Tibial nerve (tissue), 4 donors: ENCODE results near the gene ARHGAP15. TPM values are rescaled to one million over a fixed set of nuclear protein-coding genes. Genes with fewer than 3 reads are reported as not detected.

Source experiments
- DNase-seq, 2 donors: peaks; one replicate each; pipeline ENCODE4 v3.0.0-alpha.2; 2019; ENCODE audit warnings: low spot score in 2 of 2
- H3K27ac ChIP-seq, 4 donors: fragments of 200-600 bp; sonication (generic) in 3 of 4; one replicate each; pipeline ENCODE4 v1.5.1; 2017 to 2019; ENCODE audit warnings: mild to moderate bottlenecking in 1 of 4
- H3K27me3 ChIP-seq, 2 donors: fragments of 200-600 bp; sonication (generic) in 1 of 2; one replicate each; pipeline versions ENCODE4 v1.5.1 to v1.6.0; 2017 to 2019
- H3K36me3 ChIP-seq, 3 donors: fragments of 200-600 bp; sonication (generic); one replicate each; pipeline ENCODE4 v1.5.1; 2018 to 2019
- H3K4me1 ChIP-seq, 4 donors: fragments of 200-600 bp; sonication (generic) in 3 of 4; one replicate each; pipeline ENCODE4 v1.5.1; 2017 to 2019
- H3K4me3 ChIP-seq, 4 donors: fragments of 200-600 bp; sonication (generic) in 3 of 4; one replicate each; pipeline ENCODE4 v1.5.1; 2017 to 2019; ENCODE audit warnings: mild to moderate bottlenecking in 1 of 4, moderate library complexity in 1 of 4
- H3K9me3 ChIP-seq, 4 donors: fragments of 200-600 bp; sonication (generic) in 3 of 4; one replicate each; pipeline ENCODE4 v1.5.1; 2017 to 2019
- EP300 ChIP-seq, 2 donors: sonication (generic); formaldehyde crosslinking; IDR thresholded peaks; one replicate each; pipeline ENCODE4 v1.6.1; 2017; ENCODE audit warnings: antibody characterized with exemption in 2 of 2, mild to moderate bottlenecking in 1 of 2
- POLR2A ChIP-seq, 2 donors: fragments of 450-650 bp; IDR thresholded peaks; one replicate each; pipeline ENCODE4 v1.6.1; 2017; ENCODE audit warnings: antibody characterized with exemption in 2 of 2, mild to moderate bottlenecking in 2 of 2, moderate library complexity in 2 of 2
- WGBS, 2 donors: methylation state at CpG; one replicate each; pipeline ENCODE4 v1.1.5; 2018; 5-methylcytosine and 5-hydroxymethylcytosine counted together
- total RNA-seq, 4 donors: library from RNA; depleted of rRNA; stranded (reverse); fragments of >200 nt; gene quantifications; one replicate each; pipeline ENCODE4 v1.1.0, GENCODE V29; 2016
- TF ChIP-seq, protein P1 (sequence below), 5 experiments: fragments of 200-600 bp in 3 of 5; fragments of 450-650 bp in 2 of 5; sonication (generic) in 3 of 5; IDR thresholded peaks; one replicate each; pipeline ENCODE4 v1.5.1; 2016 to 2019; ENCODE audit warnings: antibody characterized with exemption in 5 of 5, mild to moderate bottlenecking in 3 of 5, moderate library complexity in 2 of 5

The ARHGAP15 gene
- total RNA-seq, 4 donors from 2014 or later: 22.6 to 47.4 (median 35.9) TPM

DNA sequence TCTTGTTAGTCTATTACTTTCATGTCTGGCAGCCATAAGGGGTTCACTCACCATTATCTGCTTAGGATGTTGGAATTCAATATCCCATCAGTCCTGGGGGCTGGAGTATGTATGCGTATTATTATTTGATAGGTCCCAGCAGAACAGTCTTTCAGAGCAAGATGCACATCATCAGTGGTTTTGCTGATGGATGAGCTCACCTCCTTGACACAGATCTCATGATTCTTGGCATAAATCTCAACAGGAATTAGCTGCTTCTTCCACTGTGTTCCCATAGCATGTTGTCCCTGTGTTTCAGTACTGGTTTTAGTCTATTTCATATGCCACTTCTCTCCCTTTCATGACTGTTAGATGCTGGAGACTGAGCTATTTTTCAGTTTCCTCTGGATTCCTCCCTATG lies 442.5 kb downstream of the ARHGAP15 start:
- Histone ChIP-seq H3K27me3 (no peaks in the 10 kb centered on the region), H3K36me3 (no peaks in the 10 kb centered on the region), H3K4me3 (no peak overlapping the region), H3K27ac (no peak overlapping the region), H3K9me3 (no peaks in the 10 kb centered on the region), H3K4me1 (peaks cover 0 to 3% (median 0%) of the 10 kb centered on the region in 4 donors)
- no peak for DNase-seq
- TF ChIP-seq, protein P1, sequence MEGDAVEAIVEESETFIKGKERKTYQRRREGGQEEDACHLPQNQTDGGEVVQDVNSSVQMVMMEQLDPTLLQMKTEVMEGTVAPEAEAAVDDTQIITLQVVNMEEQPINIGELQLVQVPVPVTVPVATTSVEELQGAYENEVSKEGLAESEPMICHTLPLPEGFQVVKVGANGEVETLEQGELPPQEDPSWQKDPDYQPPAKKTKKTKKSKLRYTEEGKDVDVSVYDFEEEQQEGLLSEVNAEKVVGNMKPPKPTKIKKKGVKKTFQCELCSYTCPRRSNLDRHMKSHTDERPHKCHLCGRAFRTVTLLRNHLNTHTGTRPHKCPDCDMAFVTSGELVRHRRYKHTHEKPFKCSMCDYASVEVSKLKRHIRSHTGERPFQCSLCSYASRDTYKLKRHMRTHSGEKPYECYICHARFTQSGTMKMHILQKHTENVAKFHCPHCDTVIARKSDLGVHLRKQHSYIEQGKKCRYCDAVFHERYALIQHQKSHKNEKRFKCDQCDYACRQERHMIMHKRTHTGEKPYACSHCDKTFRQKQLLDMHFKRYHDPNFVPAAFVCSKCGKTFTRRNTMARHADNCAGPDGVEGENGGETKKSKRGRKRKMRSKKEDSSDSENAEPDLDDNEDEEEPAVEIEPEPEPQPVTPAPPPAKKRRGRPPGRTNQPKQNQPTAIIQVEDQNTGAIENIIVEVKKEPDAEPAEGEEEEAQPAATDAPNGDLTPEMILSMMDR (IDR thresholded peaks at IDR 0.05): no peak
- no peak for TF ChIP-seq EP300 (IDR thresholded peaks at IDR 0.05)
- no peak for TF ChIP-seq POLR2A (IDR thresholded peaks at IDR 0.05)
- 74 to 86% methylated on average over 1 of the region's 1 CpG for WGBS, 2 donors

DNA sequence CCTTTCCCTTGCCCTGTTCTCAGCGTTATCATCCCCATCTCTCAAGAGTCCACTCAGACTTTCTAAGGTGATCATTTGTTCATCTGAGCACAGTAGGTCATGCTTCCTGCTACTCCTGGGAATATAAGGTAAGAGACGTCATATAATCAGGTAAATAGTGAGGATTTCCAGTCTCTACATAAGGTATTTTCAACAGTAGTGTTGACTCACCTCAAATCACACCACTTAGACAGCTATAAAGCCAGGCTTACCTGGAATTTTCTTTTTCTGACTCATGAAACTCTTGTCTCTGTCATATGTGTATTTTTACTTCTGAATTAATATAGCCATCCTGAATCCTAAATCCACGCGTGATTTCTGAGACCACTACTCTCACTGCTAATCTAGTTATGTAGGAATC lies 443.2 kb downstream of the ARHGAP15 start:
- peaks cover 0 to 3% (median 0%) of the 10 kb centered on the region in 4 donors for H3K4me1 ChIP-seq
- no peak for DNase-seq
- no peak overlapping the region for H3K4me3 ChIP-seq
- H3K9me3 ChIP-seq: no peaks in the 10 kb centered on the region
- TF ChIP-seq EP300 (IDR thresholded peaks at IDR 0.05) (no peak), POLR2A (IDR thresholded peaks at IDR 0.05) (no peak)
- TF ChIP-seq, protein P1 (IDR thresholded peaks at IDR 0.05): no peak
- no peak overlapping the region for H3K27ac ChIP-seq
- no peaks in the 10 kb centered on the region for H3K27me3 ChIP-seq
- no peaks in the 10 kb centered on the region for H3K36me3 ChIP-seq
- 89 to 94% methylated on average over 4 of the region's 4 CpGs for WGBS, 2 donors

DNA sequence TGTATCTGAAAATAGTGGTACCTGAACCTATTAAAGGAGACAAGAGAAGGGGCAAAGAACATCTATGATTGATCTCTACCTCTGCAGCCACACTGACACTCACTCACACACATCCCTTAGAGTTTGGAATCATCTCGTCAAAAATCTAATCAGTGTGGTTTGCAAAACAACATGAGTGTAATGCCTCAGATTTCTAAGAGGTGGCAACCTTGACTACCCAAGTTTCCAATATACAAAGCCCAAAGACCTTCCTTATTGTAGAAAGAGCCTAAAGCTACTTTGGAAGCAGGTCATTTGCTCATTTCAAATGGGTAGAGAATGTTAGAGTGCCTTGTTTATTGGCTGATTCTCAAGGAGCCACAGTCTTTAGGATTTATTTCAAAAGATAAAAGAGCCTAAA lies 444.9 kb downstream of the ARHGAP15 start:
- Histone ChIP-seq H3K4me3 (no peak overlapping the region), H3K4me1 (peaks cover 0 to 3% (median 0%) of the 10 kb centered on the region in 4 donors), H3K27ac (no peak overlapping the region), H3K27me3 (no peaks in the 10 kb centered on the region), H3K36me3 (no peaks in the 10 kb centered on the region), H3K9me3 (no peaks in the 10 kb centered on the region)
- no peak for TF ChIP-seq EP300 (IDR thresholded peaks at IDR 0.05)
- no peak for TF ChIP-seq POLR2A (IDR thresholded peaks at IDR 0.05)
- TF ChIP-seq, protein P1 (IDR thresholded peaks at IDR 0.05): no peak
- DNase-seq: no peak
- 69 to 72% methylated on average over 1 of the region's 1 CpG for WGBS, 2 donors

DNA sequence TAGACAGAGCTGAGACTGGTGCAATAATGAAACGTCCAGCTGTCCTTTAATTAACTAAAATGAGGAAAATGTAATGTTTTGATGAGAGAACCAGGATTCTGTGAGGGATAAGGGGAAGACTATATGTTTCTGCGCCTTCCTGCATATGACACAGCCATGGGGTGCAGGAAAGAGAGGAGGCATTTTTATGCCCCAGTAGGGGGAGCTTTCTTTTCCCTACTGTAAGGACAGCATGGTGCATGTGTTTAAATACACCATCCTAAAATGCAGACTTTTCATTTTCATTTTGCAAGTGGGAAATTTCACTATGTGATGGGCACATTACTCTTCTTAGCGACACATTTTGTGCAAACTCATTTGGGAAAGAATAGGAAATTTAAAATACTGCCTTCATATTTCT lies 446.1 kb downstream of the ARHGAP15 start:
- H3K9me3 ChIP-seq: no peaks in the 10 kb centered on the region
- no peaks in the 10 kb centered on the region for H3K27me3 ChIP-seq
- WGBS, 2 donors: 91 to 92% methylated on average over 3 of the region's 3 CpGs
- H3K4me1 ChIP-seq: peaks cover 0 to 12% (median 0%) of the 10 kb centered on the region in 4 donors
- no peak overlapping the region for H3K27ac ChIP-seq
- TF ChIP-seq EP300 (IDR thresholded peaks at IDR 0.05): no peak
- TF ChIP-seq, protein P1 (IDR thresholded peaks at IDR 0.05): peak in 2 of 5 experiments; percentile 7 to 28
- no peak overlapping the region for H3K4me3 ChIP-seq
- no peak for DNase-seq
- no peaks in the 10 kb centered on the region for H3K36me3 ChIP-seq

DNA sequence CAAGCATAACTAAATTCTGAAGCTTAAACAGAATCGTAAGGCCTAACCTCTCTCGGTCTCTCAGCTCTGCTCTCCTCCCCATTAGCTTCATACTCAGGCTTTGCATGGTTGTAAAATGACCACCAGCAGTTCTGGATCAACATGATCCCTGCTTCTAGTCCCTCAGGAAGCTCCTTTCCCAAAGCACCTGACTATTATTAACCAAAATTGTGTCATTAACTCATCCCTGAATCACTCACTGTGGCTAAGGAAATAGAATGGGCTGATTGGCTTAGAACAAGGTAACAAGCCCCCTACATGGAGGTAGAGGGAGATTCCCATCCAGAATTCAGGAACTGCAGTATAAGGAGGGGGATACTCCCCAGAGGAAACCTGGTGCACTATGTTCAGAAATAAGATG lies 448.3 kb downstream of the ARHGAP15 start:
- H3K4me1 ChIP-seq: peaks cover 0 to 28% (median 0%) of the 10 kb centered on the region in 4 donors
- H3K36me3 ChIP-seq: no peaks in the 10 kb centered on the region
- H3K27me3 ChIP-seq: no peaks in the 10 kb centered on the region
- H3K27ac ChIP-seq: peak overlapping the region in 1 of 4 donors; percentile 30
- 80 to 82% methylated on average over 2 of the region's 2 CpGs for WGBS, 2 donors
- no peak for TF ChIP-seq EP300 (IDR thresholded peaks at IDR 0.05)
- TF ChIP-seq, protein P1 (IDR thresholded peaks at IDR 0.05): no peak
- TF ChIP-seq POLR2A (IDR thresholded peaks at IDR 0.05): no peak
- no peaks in the 10 kb centered on the region for H3K9me3 ChIP-seq
- no peak overlapping the region for H3K4me3 ChIP-seq
- DNase-seq: no peak
